GM12875 (cell line): ENCODE measurements around the gene FREY1.

Experiments
- H3K4me3 ChIP-seq: one replicate; pipeline ENCODE4 v1.5.1; 2011; ENCODE audit warnings: low read depth, low read length, control low read depth
- TF ChIP-seq, protein P1 (sequence below): IDR thresholded peaks from 2 replicates; pipeline ENCODE4 v1.5.1; 2011; ENCODE audit warnings: low read depth, mild to moderate bottlenecking, control low read depth, inconsistent platforms, low read length, moderate library complexity, borderline replicate concordance; ENCODE audit not compliant: insufficient read depth

FREY1 gene

DNA sequence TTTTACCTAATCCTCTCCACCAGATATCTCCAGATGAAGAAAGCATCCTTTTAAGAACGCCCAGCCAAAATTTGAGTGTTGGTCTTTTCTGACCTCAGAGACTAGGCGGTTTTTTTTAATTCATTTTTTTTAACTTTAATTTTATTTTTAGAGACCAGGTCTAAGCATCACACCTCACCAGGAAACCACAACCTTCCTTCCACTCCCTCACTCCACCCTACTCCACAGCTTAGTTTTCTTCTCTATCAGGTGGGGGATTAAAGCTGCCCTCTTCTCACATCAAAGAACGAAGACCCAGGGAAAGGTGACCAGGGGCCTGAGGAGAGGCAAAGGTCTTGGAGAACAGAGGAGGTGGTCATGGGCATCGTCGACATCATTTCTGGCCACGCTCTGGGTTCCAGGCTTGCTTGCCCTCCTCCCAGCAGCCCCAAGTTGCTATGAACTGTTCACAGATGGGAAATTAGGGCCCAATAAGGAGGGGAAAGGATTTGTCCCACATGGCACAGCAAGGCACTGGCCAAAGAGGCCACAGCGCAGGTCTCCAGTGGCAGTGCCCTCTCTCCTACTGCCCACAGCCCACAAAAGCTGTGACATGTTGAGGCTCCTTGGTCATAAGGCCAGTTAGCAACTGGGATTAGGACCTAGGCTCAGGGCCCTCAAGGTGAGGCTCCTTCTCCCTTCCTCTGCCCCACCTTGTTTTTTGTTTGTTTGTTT lies 12.0 kb upstream of the FREY1 start:
- TF ChIP-seq, protein P1, sequence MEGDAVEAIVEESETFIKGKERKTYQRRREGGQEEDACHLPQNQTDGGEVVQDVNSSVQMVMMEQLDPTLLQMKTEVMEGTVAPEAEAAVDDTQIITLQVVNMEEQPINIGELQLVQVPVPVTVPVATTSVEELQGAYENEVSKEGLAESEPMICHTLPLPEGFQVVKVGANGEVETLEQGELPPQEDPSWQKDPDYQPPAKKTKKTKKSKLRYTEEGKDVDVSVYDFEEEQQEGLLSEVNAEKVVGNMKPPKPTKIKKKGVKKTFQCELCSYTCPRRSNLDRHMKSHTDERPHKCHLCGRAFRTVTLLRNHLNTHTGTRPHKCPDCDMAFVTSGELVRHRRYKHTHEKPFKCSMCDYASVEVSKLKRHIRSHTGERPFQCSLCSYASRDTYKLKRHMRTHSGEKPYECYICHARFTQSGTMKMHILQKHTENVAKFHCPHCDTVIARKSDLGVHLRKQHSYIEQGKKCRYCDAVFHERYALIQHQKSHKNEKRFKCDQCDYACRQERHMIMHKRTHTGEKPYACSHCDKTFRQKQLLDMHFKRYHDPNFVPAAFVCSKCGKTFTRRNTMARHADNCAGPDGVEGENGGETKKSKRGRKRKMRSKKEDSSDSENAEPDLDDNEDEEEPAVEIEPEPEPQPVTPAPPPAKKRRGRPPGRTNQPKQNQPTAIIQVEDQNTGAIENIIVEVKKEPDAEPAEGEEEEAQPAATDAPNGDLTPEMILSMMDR: no peak
- no peak overlapping the region for H3K4me3 ChIP-seq

DNA sequence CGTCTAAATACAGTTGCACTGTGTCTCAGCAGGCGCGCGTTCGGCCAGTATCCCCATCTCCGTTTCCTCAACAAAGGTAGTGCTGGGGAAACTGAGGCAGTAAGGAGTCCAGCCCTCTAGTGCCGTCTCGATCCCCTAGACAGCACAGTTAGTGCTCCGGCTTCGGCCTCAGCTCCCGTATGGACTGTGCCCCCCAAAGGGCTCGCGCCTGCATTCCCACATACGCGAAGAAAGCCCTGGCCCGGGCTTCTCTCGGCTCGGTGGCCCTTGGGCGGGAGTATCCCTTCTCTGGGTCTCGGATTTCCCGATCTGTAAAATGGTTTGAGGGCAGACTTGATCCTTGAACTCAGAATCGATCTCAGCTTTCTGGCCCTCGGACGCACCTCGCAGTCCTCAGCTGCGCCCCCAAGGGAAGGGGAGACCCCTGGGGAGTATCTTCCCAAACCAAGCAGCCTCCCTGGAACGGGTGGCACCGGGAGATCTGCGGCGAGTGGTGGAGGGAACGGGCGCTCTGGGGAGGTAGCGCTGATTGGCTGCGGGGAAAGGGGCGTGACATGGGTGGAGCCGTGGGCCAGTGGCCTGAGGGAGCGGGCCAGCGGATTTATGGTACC lies 11.4 kb upstream of the FREY1 start:
- H3K4me3 ChIP-seq: peak overlapping the region; percentile 99

DNA sequence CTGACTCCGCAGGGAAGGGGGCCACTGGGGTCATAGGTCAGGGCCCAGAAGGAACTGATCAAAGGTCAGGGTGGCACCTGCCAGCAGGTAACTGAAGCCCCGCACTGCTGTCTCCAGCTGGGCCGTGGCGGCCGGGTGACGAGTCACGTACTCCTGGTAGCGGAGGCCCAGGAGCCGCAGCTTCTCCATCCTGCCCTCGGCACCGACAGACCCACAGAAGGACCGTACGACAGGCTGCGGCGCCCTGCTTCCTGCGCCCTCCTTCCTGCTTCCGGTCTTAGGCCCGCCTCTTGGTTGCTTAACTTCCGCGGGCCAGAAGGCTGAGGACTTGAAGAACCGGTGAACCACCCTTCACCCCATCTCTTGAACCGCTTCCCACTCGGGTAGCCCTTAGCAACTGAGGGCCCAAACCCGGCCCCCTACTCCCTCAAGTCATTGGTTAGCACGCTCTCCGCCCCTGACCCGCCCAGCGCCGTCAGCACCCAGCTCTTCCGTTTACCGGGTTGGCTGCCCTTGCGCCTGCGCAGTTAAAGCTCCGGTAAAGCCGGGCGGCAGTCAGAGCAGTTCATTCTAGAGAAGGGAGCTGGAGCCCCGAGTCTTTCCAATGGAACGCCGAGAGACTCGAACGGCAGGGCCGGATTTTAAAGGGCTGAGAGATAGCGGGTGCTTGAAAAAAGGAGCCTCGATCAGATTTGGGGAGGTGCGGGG lies 10.7 kb upstream of the FREY1 start, which contains the start of gene PEX16:
Gene PEX16, minus strand, starts transcription at position 255 of the 708 bp plus-strand sequence. Its CDS starts 66 bp downstream, at position 189.
- TF ChIP-seq, protein P1: no peak
- H3K4me3 ChIP-seq: peak within 1 kb of the TSS; percentile 99

More for the DNA sequence above, 11.4 kb upstream of the FREY1 start:
- TF ChIP-seq, protein P1: no peak

DNA sequence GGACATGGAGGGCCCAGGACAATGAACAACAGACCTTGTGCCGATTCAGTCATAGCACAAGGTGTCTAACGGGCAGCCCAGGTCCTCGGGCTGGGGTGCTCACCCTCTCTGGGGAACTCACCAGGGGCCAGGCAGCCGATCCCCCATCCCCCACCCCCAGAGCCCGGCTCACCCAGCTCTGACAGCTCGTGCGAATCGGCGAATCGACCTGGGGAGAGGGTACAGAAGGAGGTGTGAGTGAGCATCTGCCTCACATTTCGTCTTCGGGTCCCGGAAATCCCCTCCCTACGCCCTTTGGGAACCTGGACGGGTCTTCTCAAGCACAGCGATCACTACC lies 10.2 kb upstream of the FREY1 start:
- TF ChIP-seq, protein P1: no peak
- H3K4me3 ChIP-seq: peak overlapping the region; percentile 99

DNA sequence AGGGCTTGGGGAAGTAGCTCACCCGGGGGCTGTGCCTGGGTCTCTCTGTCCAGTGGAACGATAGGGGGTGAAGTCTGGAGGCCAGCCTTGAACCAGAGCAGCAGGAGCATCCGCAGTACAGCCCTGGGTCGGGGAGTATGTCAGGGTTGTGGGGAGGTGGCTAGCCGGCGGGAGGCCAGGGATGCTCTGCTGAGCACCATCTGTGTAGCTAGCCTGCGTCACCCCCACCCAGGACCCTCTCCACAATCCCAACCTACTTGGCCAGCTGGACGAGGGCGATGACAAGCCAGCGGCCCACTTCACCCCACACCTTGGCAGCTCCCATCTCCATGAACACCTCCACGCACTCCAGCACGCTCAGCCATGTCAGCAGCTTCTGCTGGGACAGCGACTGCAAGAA lies 8.4 kb upstream of the FREY1 start:
- TF ChIP-seq, protein P1: no peak
- no peak overlapping the region for H3K4me3 ChIP-seq

DNA sequence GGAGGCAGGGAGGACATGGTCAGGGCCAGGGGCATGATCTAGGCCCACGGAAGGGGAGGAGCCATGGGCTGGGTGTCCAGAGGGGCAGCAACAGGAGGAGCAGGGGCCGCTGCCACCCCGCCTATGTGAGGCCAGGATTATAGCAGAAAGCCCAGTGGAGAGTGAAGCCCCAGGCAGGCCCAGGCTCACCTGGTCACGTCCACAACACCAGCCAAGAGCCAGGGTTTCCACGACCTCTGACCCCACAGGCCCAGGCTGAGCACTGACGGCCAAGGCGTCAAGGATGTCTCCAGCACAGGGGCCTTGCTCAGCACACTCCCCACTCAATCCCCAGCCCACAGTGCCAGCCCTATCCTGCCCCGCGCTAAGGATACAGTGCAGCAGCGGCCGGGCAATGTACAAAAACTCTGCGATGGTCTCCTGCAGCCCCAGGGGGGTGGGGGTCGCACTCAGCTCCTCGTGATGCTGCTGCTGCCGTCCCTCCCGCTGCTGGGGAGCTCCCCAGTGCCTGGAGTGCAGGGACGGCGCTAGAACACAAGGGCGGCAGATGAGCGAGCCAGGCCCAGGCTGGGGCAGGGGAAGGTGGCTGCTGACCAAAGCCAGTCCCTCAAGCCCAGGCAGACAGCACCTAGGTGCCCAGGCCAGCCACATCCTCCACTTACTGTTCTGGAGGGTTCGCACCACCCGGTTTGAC lies 7.0 kb upstream of the FREY1 start:
- no peak overlapping the region for H3K4me3 ChIP-seq
- TF ChIP-seq, protein P1: no peak
